SJCRH30 (cell line): ENCODE measurements around the gene SSBP3. TPM values are rescaled to one million over a fixed set of nuclear protein-coding genes. Genes with fewer than 3 reads are reported as not detected.

Experiments used
- DNase-seq, 2 experiments: peaks; one replicate each; pipeline ENCODE4 v3.0.0-alpha.2; 2015 to 2020
- H3K27ac ChIP-seq: fragments of 250-450 bp; sonication (Bioruptor Pico); 2 replicates; pipeline ENCODE4 v1.5.1; 2020; ENCODE audit warnings: mild to moderate bottlenecking, moderate library complexity
- H3K27me3 ChIP-seq: fragments of 250-450 bp; sonication (Bioruptor Pico); 2 replicates; pipeline ENCODE4 v1.5.1; 2020; ENCODE audit warnings: mild to moderate bottlenecking, moderate library complexity
- H3K36me3 ChIP-seq: fragments of 250-450 bp; sonication (Bioruptor Pico); 2 replicates; pipeline ENCODE4 v1.5.1; 2020; ENCODE audit warnings: mild to moderate bottlenecking, moderate library complexity
- H3K4me1 ChIP-seq: fragments of 250-450 bp; sonication (Bioruptor Pico); 2 replicates; pipeline ENCODE4 v1.5.1; 2020; ENCODE audit warnings: mild to moderate bottlenecking, moderate library complexity
- H3K4me3 ChIP-seq: fragments of 250-450 bp; sonication (Bioruptor Pico); 2 replicates; pipeline ENCODE4 v1.5.1; 2020; ENCODE audit warnings: mild to moderate bottlenecking, moderate library complexity
- H3K9me3 ChIP-seq: fragments of 250-450 bp; sonication (Bioruptor Pico); replicated peaks from 2 replicates; pipeline ENCODE4 v1.5.1; 2020; ENCODE audit warnings: mild to moderate bottlenecking, moderate library complexity
- total RNA-seq: library from RNA; depleted of rRNA; stranded (reverse); fragments of >200 nt; shearing (Covaris generic); gene quantifications from 2 replicates; pipeline ENCODE4 v1.2.3, GENCODE V29; 2014

Gene SSBP3
- total RNA-seq, 1 experiment from 2014 or later = 32.1 TPM

DNA sequence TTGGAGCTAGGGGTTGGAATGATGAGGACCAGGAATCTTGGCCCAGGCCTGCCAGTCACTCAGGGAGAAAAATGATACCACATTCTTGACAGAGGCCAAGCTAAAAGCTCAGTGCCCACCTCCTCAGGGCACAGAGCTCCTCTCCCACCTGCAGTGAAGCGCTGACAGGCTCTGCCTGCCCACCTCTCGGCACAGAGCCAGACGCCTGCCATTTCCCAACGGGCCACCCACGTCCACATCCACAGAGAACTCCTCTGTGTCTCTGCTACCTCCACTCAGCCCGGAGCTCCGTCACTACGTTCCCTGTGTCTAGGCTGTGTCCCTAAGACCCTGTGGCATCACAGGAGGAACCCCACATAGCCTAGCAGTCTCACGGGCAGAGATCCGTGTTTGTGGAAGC is 145.4 kb downstream of the SSBP3 start:
- no peak overlapping the region for H3K27ac ChIP-seq
- H3K4me1 ChIP-seq = peaks cover 4% of the 10 kb centered on the region; the same call in 1 of the 2 replicates

DNA sequence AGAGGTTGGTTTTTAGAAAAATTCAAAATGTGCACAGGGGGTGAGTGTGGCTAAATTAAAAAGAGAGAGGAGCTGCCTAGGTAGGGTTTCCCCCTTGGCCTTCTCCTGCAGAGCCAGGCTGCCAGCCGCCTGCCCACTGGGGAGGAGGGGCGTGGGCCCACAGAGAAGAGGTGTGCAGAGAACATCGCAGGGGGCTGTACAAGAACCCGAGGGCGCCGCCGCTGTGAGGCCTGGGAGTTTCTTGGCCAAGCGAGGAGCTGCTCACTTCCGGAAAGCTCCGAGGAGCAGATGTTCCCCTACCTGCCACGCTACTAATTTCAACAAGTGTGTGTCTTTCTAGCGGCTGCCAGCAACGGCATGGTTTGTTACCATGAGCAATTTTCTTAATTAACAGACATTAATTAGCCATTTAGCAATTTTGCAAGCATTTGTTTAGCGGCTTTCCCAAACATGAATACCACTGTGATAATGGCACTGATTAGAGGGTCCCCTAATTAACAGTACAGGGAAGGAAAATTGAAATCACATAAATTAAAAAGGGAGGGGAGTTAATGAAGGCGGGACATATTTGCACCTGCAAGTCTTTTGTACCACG is 146.6 kb downstream of the SSBP3 start:
- H3K4me3 ChIP-seq = no peak overlapping the region
- H3K9me3 ChIP-seq = no peaks in the 10 kb centered on the region
- H3K4me1 ChIP-seq = peaks cover 13% of the 10 kb centered on the region
- no peaks in the 10 kb centered on the region for H3K36me3 ChIP-seq
- H3K27ac ChIP-seq = no peak overlapping the region
- no peaks in the 10 kb centered on the region for H3K27me3 ChIP-seq
- no peak for DNase-seq

More for the DNA sequence above, 145.4 kb downstream of the SSBP3 start:
- no peak for DNase-seq
- Histone ChIP-seq H3K9me3 (no peaks in the 10 kb centered on the region), H3K4me3 (no peak overlapping the region), H3K36me3 (no peaks in the 10 kb centered on the region), H3K27me3 (no peaks in the 10 kb centered on the region)

- no peaks in the 10 kb centered on the region for H3K27me3 ChIP-seq
- no peak overlapping the region for H3K27ac ChIP-seq
- H3K9me3 ChIP-seq = no peaks in the 10 kb centered on the region
- H3K4me3 ChIP-seq = no peak overlapping the region
- H3K36me3 ChIP-seq = no peaks in the 10 kb centered on the region
- DNase-seq = no peak
- peaks cover 30% of the 10 kb centered on the region for H3K4me1 ChIP-seq
Observed at GRCh38 chr1:54257876-54258275, 148.3 kb downstream of the SSBP3 start.

DNA sequence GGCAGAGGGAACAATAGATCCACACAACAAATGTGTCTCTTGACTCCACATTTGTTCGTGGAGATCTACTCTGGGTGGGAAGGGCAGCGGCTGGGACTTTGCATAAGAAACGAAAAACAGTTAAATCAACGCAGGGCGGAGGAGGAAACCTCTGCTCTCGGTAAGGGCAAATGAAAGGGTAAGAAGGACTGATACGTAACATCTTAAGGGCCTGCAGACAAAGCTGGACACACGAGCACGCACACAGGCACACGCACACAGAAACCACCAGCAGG is 148.9 kb downstream of the SSBP3 start:
- no peaks in the 10 kb centered on the region for H3K9me3 ChIP-seq

DNA sequence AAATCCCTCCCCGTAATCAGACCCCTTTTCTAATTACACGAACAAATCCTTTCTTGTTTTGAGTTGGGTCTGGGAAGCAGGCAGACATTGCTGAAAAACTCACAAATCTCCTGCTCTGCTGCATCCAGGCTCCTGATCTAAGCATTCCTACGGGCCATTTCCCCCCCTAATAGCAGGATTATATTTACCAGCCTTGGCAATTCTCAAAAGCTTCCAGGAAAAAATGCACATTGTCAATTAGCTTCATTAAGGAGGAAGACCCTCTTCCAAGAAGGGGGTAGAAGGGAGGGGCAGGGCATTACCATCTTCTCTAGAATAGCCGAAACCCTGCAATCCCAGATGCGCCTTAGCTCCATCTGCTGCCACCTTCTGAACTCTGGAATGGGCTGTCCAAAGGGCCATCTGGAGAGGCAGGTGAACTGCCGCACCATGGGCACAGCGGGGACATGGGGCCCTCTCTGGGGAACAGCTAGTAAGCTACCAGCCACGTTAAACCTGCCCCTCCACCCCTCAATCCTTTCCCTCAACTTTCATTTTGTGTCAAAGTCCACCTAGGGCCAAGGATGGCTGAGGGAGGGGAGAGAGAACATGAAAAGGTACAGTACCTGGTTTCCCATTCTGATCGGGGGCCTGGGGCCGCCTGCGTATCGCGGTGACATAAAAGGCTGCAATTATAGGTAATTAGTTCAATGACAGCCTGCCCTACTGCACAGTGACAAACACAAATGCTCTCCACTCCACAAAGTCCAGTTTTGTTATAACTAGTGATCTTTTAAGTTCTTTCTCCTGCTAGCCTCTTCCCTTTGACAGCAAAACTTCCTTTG is 149.5 kb downstream of the SSBP3 start:
- no peak overlapping the region for H3K27ac ChIP-seq
- no peak overlapping the region for H3K4me3 ChIP-seq
- H3K36me3 ChIP-seq = no peaks in the 10 kb centered on the region
- H3K27me3 ChIP-seq = no peaks in the 10 kb centered on the region
- no peaks in the 10 kb centered on the region for H3K9me3 ChIP-seq
- peaks cover 42% of the 10 kb centered on the region for H3K4me1 ChIP-seq
- peak in 1 of 2 experiments; percentile 31 for DNase-seq

More for the DNA sequence above, 148.9 kb downstream of the SSBP3 start:
- no peak overlapping the region for H3K27ac ChIP-seq
- no peak overlapping the region for H3K4me3 ChIP-seq
- no peaks in the 10 kb centered on the region for H3K36me3 ChIP-seq
- DNase-seq = no peak
- peaks cover 36% of the 10 kb centered on the region for H3K4me1 ChIP-seq
- no peaks in the 10 kb centered on the region for H3K27me3 ChIP-seq

- no peak overlapping the region for H3K27ac ChIP-seq
- H3K36me3 ChIP-seq = no peaks in the 10 kb centered on the region
- no peak overlapping the region for H3K4me3 ChIP-seq
- no peak for DNase-seq
- H3K4me1 ChIP-seq = peaks cover 49% of the 10 kb centered on the region
- H3K9me3 ChIP-seq = no peaks in the 10 kb centered on the region
- no peaks in the 10 kb centered on the region for H3K27me3 ChIP-seq
Observed at GRCh38 chr1:54255026-54255702, 151.0 kb downstream of the SSBP3 start.

DNA sequence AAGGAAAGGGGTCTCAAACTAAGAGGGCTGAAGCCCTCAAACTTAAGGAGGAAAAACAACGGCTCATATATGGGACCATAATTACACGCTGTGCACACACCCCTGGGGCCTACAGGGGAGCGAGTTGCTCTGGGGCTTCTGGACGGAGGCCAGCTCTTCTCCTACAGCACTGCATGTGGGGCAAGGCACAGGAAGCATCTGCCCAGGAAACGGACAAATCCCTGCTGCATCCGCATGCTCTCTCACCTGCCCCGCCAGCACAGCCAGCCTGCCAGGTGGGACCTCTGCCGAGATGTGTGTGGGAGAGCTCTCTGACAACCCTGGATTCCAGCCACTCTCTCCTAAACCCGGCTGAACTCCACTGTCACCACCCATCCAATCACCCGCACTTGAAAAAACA is 152.1 kb downstream of the SSBP3 start:
- peaks cover 53% of the 10 kb centered on the region for H3K4me1 ChIP-seq
- H3K9me3 ChIP-seq = no peaks in the 10 kb centered on the region
- H3K27me3 ChIP-seq = no peaks in the 10 kb centered on the region
- peak; percentile 88 to 92 for DNase-seq
- no peaks in the 10 kb centered on the region for H3K36me3 ChIP-seq
- peak overlapping the region; percentile 86 for H3K27ac ChIP-seq
- peak overlapping the region; percentile 6; the same call in 1 of the 2 replicates for H3K4me3 ChIP-seq

GRCh38 chr1:54253480-54253879 is 152.7 kb downstream of the SSBP3 start:
- Histone ChIP-seq H3K27ac (peak overlapping the region; percentile 86), H3K27me3 (no peaks in the 10 kb centered on the region), H3K9me3 (no peaks in the 10 kb centered on the region), H3K4me1 (peaks cover 53% of the 10 kb centered on the region), H3K36me3 (no peaks in the 10 kb centered on the region), H3K4me3 (peak overlapping the region; percentile 6; the same call in 1 of the 2 replicates)
- DNase-seq = peak; percentile 86 to 92

DNA sequence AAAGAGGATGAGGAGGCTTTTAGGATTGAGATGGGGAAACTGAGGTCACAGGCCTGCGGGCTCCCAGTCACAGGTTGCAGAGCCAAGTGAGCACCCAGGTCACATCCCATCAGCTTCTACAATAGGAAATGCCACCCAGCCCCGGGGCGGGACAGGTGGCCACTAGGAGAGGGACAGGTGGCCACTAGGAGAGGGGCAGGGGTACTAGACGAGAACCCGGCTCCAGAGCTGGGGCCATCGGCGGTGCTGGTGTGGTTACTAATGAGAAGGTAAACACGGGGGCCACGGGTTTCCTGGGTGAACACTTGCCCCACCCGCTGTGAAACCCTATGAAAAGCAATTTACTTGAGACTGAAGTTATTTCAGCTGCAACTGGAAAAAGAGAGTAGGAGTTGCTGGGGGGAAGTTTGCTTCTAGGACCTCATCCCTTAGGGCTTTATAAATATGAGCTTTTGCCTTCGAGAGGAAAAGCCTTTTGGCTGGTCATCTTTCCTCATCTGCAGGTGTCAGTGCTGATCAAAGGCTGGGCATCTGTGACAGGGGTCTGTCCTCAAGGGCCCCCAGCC is 153.7 kb downstream of the SSBP3 start:
- no peak overlapping the region for H3K4me3 ChIP-seq
- DNase-seq = peak in 1 of 2 experiments; percentile 42
- H3K9me3 ChIP-seq = no peaks in the 10 kb centered on the region
- no peak overlapping the region; the same call in 1 of the 2 replicates for H3K27ac ChIP-seq
- H3K36me3 ChIP-seq = no peaks in the 10 kb centered on the region
- no peaks in the 10 kb centered on the region for H3K27me3 ChIP-seq
- peaks cover 53% of the 10 kb centered on the region for H3K4me1 ChIP-seq

DNA sequence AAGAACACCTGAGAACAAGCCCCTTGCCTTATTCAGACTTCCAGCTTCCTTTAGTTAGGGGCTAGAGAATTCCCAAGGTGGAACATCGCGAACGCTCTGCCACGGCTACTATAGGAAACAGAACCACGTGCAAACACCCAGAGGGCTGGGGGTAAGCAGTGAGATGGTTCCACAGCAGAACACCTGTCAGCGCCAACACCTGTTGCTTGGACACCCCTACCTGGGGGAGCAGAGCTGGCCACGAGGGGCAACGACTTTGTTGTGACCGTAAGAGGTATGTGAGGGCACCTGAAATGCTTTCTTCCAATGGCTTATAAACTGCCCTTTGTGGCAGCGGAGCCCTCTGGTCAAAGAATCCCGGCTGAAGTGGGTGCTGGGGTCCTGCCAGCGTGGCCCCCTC is 155.5 kb downstream of the SSBP3 start:
- Histone ChIP-seq H3K27me3 (no peaks in the 10 kb centered on the region), H3K4me1 (peaks cover 50% of the 10 kb centered on the region), H3K9me3 (no peaks in the 10 kb centered on the region), H3K36me3 (no peaks in the 10 kb centered on the region), H3K27ac (peak overlapping the region; percentile 40; the same call in 1 of the 2 replicates), H3K4me3 (no peak overlapping the region)
- DNase-seq = no peak

GRCh38 chr1:54249819-54250435 is 156.3 kb downstream of the SSBP3 start:
- Histone ChIP-seq H3K4me1 (peaks cover 47% of the 10 kb centered on the region), H3K27me3 (no peaks in the 10 kb centered on the region), H3K9me3 (no peaks in the 10 kb centered on the region), H3K36me3 (no peaks in the 10 kb centered on the region), H3K4me3 (no peak overlapping the region), H3K27ac (peak overlapping the region; percentile 40)
- DNase-seq = peak; percentile 58 to 73

DNA sequence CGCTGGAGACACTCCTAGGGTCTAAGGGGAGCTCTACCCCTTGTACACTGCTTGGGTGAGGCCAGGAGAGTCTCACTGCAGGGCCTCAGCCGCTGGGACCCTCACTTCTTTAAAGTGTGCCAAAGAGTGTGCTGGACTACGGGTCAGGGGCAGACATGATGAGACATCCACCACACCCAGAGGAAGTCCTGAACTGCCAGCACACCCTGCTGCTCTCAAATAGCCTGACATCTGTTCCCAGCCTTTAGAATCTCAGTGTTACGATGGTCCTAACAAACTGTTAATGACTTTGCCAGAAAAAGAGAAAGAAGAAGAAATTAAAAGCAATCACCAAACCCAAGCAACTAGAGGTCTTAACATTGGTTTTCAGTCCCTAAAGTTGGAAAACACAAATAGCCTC is 157.2 kb downstream of the SSBP3 start:
- no peak overlapping the region for H3K27ac ChIP-seq
- H3K27me3 ChIP-seq = no peaks in the 10 kb centered on the region
- no peak overlapping the region for H3K4me3 ChIP-seq
- peaks cover 38% of the 10 kb centered on the region for H3K4me1 ChIP-seq
- H3K9me3 ChIP-seq = no peaks in the 10 kb centered on the region
- DNase-seq = no peak
- no peaks in the 10 kb centered on the region for H3K36me3 ChIP-seq

DNA sequence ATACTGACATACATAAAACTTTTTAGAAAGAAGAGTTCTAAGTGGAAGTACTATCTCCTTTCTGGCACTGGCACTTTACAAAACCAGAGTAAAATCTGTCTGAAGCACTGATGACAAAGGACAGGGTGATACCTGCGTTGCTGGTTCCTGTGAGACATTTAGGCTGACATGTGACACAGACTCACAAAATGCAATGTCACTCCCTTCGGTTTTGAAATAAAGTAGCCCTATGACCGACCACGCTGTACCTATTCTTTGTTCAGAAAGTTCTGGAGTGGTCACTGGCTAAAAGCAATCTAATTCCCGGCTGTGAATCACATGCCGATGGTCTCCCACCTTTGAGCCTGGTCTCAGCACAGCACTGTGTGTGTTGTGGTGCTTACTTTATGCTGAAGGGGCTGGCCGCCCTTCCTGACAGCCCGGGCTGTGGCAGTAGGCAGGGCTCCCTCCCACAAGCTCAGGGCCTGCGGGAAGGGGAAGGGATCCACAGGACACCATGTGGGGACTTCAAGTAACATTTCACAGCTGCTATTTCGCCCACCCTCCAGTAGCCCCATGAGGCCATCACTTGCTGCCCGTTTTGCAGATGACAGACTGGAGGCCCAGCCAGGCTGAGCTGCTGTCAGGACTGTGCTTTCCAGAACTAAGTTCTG is 158.2 kb downstream of the SSBP3 start:
- no peak overlapping the region for H3K27ac ChIP-seq

DNA sequence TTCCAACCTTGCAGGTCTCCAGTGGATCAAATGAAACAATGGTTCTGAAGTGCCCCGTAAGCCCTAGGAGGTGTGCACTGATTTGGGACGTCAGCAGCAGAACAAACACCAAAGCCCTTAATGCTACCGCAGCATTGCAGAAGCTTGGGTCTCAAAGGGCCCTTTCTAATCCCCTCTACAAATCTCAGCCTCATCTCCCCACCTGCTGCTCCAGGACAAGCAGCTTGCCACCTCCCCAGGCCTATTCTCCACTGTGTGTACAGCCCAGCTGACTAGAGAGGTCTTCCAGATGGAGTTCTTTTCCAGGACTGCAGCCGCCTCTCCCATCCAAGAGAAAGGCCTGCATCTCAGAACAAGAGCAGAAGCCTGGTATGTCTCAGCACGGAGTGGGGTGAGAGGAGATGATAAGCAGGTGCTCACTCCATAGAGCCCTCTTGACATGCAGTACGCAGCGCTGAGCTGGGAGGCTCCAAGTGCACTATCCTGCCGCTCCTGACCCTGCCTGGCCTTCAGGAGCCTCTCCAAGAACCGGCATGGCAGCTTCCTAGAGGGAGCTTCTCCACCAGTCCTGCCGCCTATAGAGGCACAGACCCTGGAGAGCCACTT is 160.0 kb downstream of the SSBP3 start:
- DNase-seq = peak; percentile 32 to 50
- no peaks in the 10 kb centered on the region for H3K9me3 ChIP-seq
- no peaks in the 10 kb centered on the region for H3K27me3 ChIP-seq
- H3K4me3 ChIP-seq = no peak overlapping the region
- no peak overlapping the region for H3K27ac ChIP-seq
- peaks cover 20% of the 10 kb centered on the region for H3K4me1 ChIP-seq
- H3K36me3 ChIP-seq = peaks cover 3% of the 10 kb centered on the region; the same call in 1 of the 2 replicates

More for the DNA sequence above, 158.2 kb downstream of the SSBP3 start:
- H3K4me1 ChIP-seq = peaks cover 29% of the 10 kb centered on the region
- no peaks in the 10 kb centered on the region for H3K27me3 ChIP-seq
- no peak overlapping the region for H3K4me3 ChIP-seq
- H3K36me3 ChIP-seq = peaks cover under 1% of the 10 kb centered on the region; the same call in 1 of the 2 replicates
- no peaks in the 10 kb centered on the region for H3K9me3 ChIP-seq
- DNase-seq = no peak
